Embryonic facial prominence (tissue), 1 donor: ENCODE data around the gene DPY19L1.
"Not testable (repeated sequence)": the region's sequence is repeated elsewhere in the genome, so short reads cannot be mapped to it uniquely, and the experiment has no call there.

Experiments
- DNase-seq: peaks from one replicate; pipeline ENCODE4 v3.0.0-alpha.2; 2016; ENCODE audit errors: extremely low spot score

DPY19L1 gene

DNA sequence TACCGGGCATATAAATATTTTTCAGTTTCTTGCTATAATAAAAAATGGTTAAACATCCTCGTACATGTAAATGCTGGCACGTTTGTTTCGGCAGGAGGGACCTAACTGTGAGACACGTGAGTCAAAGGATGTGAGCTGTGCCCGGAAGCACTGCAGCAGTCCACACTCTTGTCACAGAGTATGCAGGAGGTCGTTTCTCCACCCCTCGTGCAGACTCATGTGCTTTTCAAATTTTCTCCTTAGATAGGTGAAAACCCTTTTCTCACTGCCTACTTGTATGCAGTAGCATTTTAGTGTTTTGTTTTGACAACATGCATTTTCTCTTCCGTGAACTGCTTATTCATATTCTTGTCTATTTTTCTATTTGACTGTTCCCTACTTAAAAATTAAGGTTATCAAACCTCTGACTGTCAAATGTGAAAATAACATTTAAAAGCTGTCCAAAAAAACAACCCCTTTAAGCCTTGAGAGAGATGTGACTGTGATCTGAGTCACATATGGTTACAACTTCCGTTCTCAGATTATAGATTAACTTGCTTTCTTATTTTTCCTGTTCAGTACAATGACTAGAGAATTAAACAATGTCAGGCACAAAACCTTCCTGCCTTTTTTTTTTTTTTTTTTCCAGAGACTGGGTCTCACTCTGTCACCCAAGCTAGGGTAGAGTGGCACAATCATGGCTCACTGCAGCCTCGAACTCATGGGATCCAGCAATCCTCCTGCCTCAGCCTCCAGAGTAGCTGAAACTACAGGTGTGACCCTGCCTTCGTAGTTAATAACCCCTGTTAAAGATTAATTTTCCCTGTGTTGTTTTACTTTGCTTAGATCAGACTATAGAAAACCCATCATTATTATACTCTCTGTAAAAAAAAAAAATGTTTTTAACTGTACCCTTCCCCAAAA, 45.1 kb downstream of the DPY19L1 start:
- no peak for DNase-seq

DNA sequence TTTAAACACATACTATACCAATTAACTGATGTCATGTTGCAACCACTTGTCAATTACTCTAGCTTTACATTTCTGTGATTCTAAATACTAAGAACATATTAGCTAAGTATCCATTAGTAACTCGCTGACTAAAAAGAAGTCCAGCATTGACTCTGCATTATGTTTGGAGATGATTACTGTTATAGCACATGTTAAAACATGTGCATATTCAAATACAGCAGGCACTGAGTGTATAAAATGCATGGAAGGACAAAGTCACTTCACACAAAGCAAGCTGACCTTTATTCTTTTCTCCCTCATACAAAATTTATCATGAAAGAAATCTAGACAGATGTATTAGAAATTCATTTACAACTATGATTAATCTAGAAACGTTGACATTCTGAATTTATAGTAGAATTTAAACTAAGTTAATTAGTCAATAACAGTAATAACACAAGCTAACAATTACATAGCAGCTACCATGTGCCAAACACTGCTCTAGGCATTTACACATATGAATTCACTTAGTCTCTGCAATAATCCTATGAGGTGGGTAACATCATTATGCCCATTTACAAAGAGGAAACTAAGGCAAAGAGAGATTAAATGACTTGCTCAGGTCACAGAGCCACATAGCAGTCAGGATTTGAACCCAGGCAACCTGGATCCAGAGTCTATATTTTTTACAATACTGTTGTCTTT, 48.7 kb downstream of the DPY19L1 start:
- DNase-seq: not testable (repeated sequence)

- DNase-seq: not testable (repeated sequence)
Measured at GRCh38 chr7:34985155-34985554, 52.1 kb downstream of the DPY19L1 start.

GRCh38 chr7:34984140-34984539, 53.1 kb downstream of the DPY19L1 start:
- not testable (repeated sequence) for DNase-seq

DNA sequence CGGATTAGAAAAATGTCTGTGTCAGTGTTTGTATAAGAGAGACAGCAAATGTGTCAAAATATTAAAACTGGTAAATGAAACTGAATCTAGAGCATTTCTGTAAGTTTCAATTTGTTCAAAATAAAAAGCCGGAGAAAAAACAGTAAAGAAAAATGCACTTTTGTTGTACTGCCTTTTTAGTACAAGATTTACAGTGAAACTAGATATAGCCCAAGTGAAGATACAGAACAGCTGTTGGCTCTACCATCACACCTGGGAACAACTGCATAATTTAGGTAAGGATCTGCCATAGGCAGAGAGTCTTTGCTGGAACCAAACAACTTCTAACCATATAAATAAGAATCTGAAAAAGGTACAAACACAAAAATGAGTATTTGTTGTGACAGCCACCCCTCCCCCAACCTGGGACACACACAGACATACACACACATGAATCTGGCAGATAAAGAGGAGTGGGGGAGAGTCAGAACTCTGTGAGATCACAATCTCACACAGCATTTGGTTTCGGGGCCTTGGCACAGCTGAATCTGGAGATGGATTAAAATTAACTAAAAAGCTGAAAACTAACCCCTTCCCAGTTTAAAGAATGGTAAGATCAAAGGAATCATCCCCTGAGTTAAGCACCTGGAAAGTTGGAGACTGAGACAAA, 54.8 kb downstream of the DPY19L1 start:
- no peak for DNase-seq

GRCh38 chr7:34979124-34979523, 58.2 kb downstream of the DPY19L1 start:
- DNase-seq: not testable (repeated sequence)

DNA sequence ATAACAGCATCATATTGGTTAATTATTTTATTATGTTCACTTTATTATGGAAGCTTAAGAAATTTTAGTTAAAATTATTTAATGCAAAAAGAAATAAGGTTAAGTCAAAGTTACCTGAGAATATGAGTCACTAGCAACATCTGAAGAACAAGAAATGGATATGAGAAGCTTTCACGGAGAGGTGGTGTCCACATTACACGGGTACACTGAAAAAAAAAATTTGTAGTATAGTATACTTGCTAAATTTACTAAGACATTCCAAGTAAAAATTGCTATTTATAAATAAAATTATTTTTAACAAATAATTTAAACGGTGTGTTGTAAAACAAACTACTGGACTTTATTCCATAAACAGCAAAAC, 63.9 kb downstream of the DPY19L1 start:
- no peak for DNase-seq

DNA sequence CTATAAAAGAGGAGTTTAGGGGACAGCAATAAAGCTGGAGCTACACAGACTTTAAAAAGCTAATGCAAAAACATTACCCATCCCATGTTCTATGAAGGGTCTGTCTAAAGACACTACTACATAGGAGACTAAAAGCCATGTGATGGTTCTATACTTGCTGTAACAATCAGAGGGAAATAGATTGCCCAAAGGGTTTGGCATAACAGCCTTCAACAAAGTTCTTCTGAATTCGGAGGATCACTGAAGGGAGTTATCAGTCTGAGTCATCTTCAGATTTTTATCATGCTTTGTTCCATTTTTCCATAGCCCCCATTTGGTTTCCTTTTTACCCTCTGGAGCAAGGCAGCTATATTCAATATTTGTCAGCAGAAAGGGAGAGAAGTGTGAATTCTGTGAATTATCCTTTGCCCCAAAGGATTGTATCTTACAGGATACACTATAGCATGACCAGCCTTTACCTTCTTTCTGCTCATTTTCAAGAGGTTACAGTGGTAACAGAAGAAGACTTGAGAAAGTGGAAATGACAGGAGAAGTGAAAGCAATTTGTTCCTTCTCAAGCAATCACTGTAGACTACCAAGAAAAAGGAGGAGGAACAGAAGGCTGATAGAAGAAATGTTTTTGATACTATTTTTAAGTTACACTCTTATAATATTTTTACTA, 64.4 kb downstream of the DPY19L1 start:
- DNase-seq: not testable (repeated sequence)

- DNase-seq: not testable (repeated sequence)
Measured at GRCh38 chr7:34967818-34968217, 69.5 kb downstream of the DPY19L1 start.

DNA sequence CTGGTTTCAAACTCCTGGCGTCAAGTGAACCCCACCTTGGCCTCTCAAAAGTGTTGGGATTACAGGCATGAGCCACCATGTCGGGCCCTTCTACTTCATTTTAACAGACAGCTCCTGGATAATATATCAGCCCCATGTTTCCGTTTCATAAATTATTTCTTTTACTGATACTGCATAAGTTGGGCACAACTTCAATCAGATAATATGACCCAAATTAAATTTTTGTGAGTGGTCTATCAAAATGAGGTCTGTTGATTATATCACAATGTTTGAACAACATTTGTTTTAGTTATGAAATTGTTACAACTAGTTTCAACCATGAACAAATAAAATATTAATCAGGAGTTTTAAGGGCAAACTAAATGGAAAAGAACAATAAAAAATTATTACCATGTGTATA, 70.8 kb downstream of the DPY19L1 start:
- not testable (repeated sequence) for DNase-seq

- DNase-seq: no peak
Measured at GRCh38 chr7:34958021-34958420, 79.3 kb downstream of the DPY19L1 start.

DNA sequence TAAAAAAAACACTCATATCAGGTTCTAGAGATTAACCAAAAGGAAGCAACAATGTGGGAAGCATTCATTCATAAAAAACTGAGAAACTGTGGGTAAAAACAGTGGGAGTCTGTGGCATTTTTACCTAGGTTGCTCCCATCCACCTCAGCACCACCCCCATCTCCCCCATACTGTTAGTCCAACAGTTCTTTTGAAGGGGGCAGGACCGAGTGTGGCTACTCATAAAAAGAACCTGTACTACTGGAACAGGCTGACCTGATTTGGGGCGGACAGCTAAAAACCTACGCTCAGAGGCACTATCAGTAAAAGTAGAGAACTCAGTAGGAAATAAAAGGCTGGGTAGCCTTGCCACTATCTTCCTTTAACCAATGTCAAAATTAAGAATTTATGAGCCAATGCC, 84.5 kb downstream of the DPY19L1 start:
- DNase-seq: no peak

DNA sequence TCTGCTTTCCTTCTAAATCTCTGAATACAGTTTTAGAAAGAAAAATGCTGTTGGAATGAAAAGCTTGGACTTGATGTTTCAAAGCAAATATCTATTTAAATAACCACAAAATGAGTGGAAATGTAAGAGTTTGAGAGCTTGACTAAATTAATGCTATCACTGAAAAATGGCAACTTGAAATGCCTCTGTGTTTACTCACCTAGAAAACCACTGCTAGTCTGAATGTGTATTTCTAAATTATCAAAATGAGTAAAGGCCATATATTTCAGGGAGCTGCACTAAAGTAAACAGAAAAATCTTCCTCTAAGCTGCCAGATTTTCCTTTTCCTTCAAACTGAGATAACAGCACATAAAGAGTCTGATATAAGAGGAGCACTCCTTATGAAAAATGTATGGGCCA, 87.9 kb downstream of the DPY19L1 start:
- no peak for DNase-seq

GRCh38 chr7:34947427-34947826, 89.9 kb downstream of the DPY19L1 start:
- DNase-seq: not testable (repeated sequence)

DNA sequence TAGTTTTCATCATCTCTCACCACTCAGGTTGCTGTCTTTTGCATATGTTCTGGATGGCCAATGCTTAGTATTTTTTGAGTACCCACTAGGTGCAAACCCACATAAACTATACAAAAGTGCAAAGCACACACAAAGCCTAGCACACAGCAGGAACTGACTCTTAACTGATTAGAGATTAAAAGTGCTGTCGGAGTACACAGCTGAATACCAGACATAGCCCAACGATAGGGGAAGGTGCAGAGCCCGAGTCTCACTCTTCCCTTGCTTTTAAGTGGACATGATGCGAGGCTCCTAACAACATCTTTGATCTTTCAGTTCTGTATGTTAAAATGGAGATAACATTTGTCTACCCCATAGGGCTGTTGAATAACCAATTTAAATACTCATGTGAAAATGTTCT, 90.8 kb downstream of the DPY19L1 start:
- DNase-seq: no peak

- not testable (repeated sequence) for DNase-seq
Measured at GRCh38 chr7:34945894-34946477, 91.3 kb downstream of the DPY19L1 start.

DNA sequence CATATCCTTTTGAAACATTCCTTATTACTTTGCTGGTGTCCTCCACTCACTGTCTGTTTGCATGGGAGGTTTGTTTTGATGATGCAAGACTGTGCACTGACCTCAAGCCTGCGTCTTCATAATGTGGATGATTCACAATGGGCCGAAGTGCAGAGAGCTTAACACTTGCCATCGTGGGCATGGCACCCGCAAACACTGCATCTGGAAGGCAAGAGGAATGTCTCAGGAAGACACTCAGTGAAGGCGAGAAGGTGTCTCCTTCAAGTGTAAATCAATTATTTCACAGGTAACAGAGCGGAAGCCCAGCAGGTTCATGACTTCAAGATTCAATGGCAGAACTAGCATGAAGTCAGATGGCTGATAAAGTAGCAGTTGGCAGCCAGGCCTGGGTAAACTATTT, 98.1 kb downstream of the DPY19L1 start:
- DNase-seq: no peak

- not testable (repeated sequence) for DNase-seq
Measured at GRCh38 chr7:34935735-34936165, 101.5 kb downstream of the DPY19L1 start.

DNA sequence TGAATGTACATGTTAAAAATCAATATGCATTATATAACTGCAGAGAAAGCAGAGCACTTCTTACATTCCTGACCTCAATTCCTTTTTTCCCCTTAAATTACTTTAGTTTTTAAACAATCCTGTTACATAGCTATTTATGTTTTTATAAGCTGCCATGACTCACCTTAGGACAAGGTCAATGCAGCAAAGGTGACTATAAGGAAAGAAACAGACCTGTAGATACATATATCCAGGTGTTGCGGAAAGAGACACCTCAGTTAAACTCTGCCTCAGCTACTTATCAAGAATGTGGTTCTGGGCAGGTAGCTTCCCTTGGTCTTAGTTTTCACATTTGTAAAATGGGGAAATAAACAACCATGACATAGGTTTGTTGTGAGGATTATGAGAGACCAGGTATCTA, 105.5 kb downstream of the DPY19L1 start:
- no peak for DNase-seq

GRCh38 chr7:34929783-34930182, 107.5 kb downstream of the DPY19L1 start:
- not testable (repeated sequence) for DNase-seq

- no peak for DNase-seq
Measured at GRCh38 chr7:34928560-34928959, 108.7 kb downstream of the DPY19L1 start.

GRCh38 chr7:34928052-34928451, 109.2 kb downstream of the DPY19L1 start:
- no peak for DNase-seq
